Adipocyte (in vitro differentiated cells): Measurements from ENCODE around the gene GZF1.

ENCODE experiments used
- DNase-seq: peaks from one replicate; pipeline ENCODE4 v3.0.0-alpha.2; 2015; ENCODE audit warnings: low read depth
- H3K27me3 ChIP-seq: replicated peaks from 2 replicates; pipeline ENCODE4 v1.7.0; 2013; ENCODE audit warnings: mild to moderate bottlenecking, low read length, moderate library complexity; ENCODE audit not compliant: control insufficient read depth, insufficient read depth
- H3K36me3 ChIP-seq: 2 replicates; pipeline ENCODE4 v1.7.0; 2013; ENCODE audit warnings: low read length, mild to moderate bottlenecking, moderate library complexity; ENCODE audit not compliant: control insufficient read depth, insufficient read depth, severe bottlenecking
- H3K4me1 ChIP-seq: 2 replicates; pipeline ENCODE4 v1.7.0; 2013; ENCODE audit warnings: mild to moderate bottlenecking, low read length, moderate library complexity; ENCODE audit not compliant: control insufficient read depth, insufficient read depth
- H3K4me3 ChIP-seq: 2 replicates; pipeline ENCODE4 v1.7.0; 2013; ENCODE audit warnings: mild to moderate bottlenecking, low read length, moderate library complexity
- H3K9ac ChIP-seq: 2 replicates; pipeline ENCODE4 v1.7.0; 2013; ENCODE audit warnings: mild to moderate bottlenecking, low read length, moderate library complexity
- H3K9me3 ChIP-seq: 2 replicates; pipeline ENCODE4 v1.7.0; 2013; ENCODE audit warnings: mild to moderate bottlenecking, low read length, moderate library complexity; ENCODE audit not compliant: control insufficient read depth

GZF1 gene

GRCh38 chr20:23361119-23361475 is 885 bp upstream of the GZF1 start:
- DNase-seq: peak; percentile 56
- Histone ChIP-seq H3K4me3 (peak overlapping the region; percentile 83), H3K4me1 (peaks cover 36% of the 10 kb centered on the region)

GRCh38 chr20:23362392-23363256 is 642 bp downstream of the GZF1 start:
- peak; percentile 71 for DNase-seq

More at GRCh38 chr20:23361119-23361475, 885 bp upstream of the GZF1 start:
- Histone ChIP-seq H3K9ac (peak overlapping the region; percentile 96), H3K9me3 (no peaks in the 10 kb centered on the region), H3K27me3 (no peaks in the 10 kb centered on the region), H3K36me3 (peaks cover 18% of the 10 kb centered on the region)

GRCh38 chr20:23363257-23363649 is 1.3 kb downstream of the GZF1 start:
- no peaks in the 10 kb centered on the region for H3K27me3 ChIP-seq
- peaks cover 21% of the 10 kb centered on the region for H3K36me3 ChIP-seq
- no peaks in the 10 kb centered on the region for H3K9me3 ChIP-seq
- H3K4me3 ChIP-seq: peak overlapping the region; percentile 88
- peak overlapping the region; percentile 92 for H3K9ac ChIP-seq
- no peak for DNase-seq
- peaks cover 47% of the 10 kb centered on the region for H3K4me1 ChIP-seq

More at GRCh38 chr20:23362392-23363256, 642 bp downstream of the GZF1 start:
- H3K27me3 ChIP-seq: no peaks in the 10 kb centered on the region
- peak overlapping the region; percentile 88 for H3K4me3 ChIP-seq
- H3K9ac ChIP-seq: peak overlapping the region; percentile 92
- H3K4me1 ChIP-seq: peaks cover 42% of the 10 kb centered on the region
- H3K9me3 ChIP-seq: no peaks in the 10 kb centered on the region
- peaks cover 21% of the 10 kb centered on the region for H3K36me3 ChIP-seq

GRCh38 chr20:23365390-23366165 is 3.6 kb downstream of the GZF1 start:
- H3K9ac ChIP-seq: no peak overlapping the region
- H3K36me3 ChIP-seq: peaks cover 42% of the 10 kb centered on the region
- peak overlapping the region; percentile 9 for H3K4me3 ChIP-seq
- peaks cover 52% of the 10 kb centered on the region for H3K4me1 ChIP-seq
- DNase-seq: no peak
- H3K9me3 ChIP-seq: no peaks in the 10 kb centered on the region
- no peaks in the 10 kb centered on the region for H3K27me3 ChIP-seq

- DNase-seq: no peak
- H3K9me3 ChIP-seq: no peaks in the 10 kb centered on the region
- H3K4me1 ChIP-seq: peaks cover 52% of the 10 kb centered on the region
- peaks cover 50% of the 10 kb centered on the region for H3K36me3 ChIP-seq
- H3K27me3 ChIP-seq: no peaks in the 10 kb centered on the region
- H3K9ac ChIP-seq: no peak overlapping the region
- H3K4me3 ChIP-seq: peak overlapping the region; percentile 9
Measured at GRCh38 chr20:23366384-23366783, 4.4 kb downstream of the GZF1 start.

GRCh38 chr20:23367770-23368169 is 5.8 kb downstream of the GZF1 start:
- Histone ChIP-seq H3K27me3 (no peaks in the 10 kb centered on the region), H3K4me3 (no peak overlapping the region), H3K36me3 (peaks cover 64% of the 10 kb centered on the region), H3K9ac (no peak overlapping the region), H3K9me3 (no peaks in the 10 kb centered on the region), H3K4me1 (peaks cover 56% of the 10 kb centered on the region)
- no peak for DNase-seq

- Histone ChIP-seq H3K27me3 (no peaks in the 10 kb centered on the region), H3K36me3 (peaks cover 71% of the 10 kb centered on the region), H3K9ac (no peak overlapping the region), H3K9me3 (no peaks in the 10 kb centered on the region), H3K4me3 (no peak overlapping the region), H3K4me1 (peaks cover 49% of the 10 kb centered on the region)
- peak; percentile 83 for DNase-seq
Measured at GRCh38 chr20:23368316-23369071, 6.5 kb downstream of the GZF1 start.

GRCh38 chr20:23369072-23369823 is 7.3 kb downstream of the GZF1 start:
- Histone ChIP-seq H3K9ac (no peak overlapping the region), H3K4me1 (peaks cover 47% of the 10 kb centered on the region), H3K9me3 (no peaks in the 10 kb centered on the region), H3K36me3 (peaks cover 78% of the 10 kb centered on the region), H3K27me3 (no peaks in the 10 kb centered on the region), H3K4me3 (no peak overlapping the region)
- DNase-seq: peak; percentile 17

- Histone ChIP-seq H3K9me3 (peaks cover 3% of the 10 kb centered on the region), H3K9ac (no peak overlapping the region), H3K27me3 (no peaks in the 10 kb centered on the region), H3K4me1 (peaks cover 47% of the 10 kb centered on the region), H3K36me3 (peaks cover 78% of the 10 kb centered on the region), H3K4me3 (no peak overlapping the region)
- DNase-seq: no peak
Measured at GRCh38 chr20:23370274-23370673, 8.3 kb downstream of the GZF1 start.

- Histone ChIP-seq H3K4me1 (peaks cover 45% of the 10 kb centered on the region), H3K9me3 (peaks cover 7% of the 10 kb centered on the region), H3K9ac (no peak overlapping the region), H3K36me3 (peaks cover 79% of the 10 kb centered on the region), H3K27me3 (no peaks in the 10 kb centered on the region), H3K4me3 (no peak overlapping the region)
- no peak for DNase-seq
Measured at GRCh38 chr20:23370873-23371272, 8.9 kb downstream of the GZF1 start.
